AG09319 (cell line): ENCODE data around the gene TIMP2.

Experiments used
- DNase-seq: peaks from one replicate; pipeline ENCODE4 v3.0.0-alpha.2; 2010; ENCODE audit warnings: low read depth; ENCODE audit errors: extremely low read depth
- TF ChIP-seq, protein P1 (sequence below): IDR thresholded peaks from 2 replicates; pipeline ENCODE4 v1.5.1; 2011; ENCODE audit warnings: low read depth, mild to moderate bottlenecking, inconsistent platforms, low read length, moderate library complexity

The TIMP2 gene

GRCh38 chr17:78884876-78885667 is 40.1 kb downstream of the TIMP2 start:
- TF ChIP-seq, protein P1, sequence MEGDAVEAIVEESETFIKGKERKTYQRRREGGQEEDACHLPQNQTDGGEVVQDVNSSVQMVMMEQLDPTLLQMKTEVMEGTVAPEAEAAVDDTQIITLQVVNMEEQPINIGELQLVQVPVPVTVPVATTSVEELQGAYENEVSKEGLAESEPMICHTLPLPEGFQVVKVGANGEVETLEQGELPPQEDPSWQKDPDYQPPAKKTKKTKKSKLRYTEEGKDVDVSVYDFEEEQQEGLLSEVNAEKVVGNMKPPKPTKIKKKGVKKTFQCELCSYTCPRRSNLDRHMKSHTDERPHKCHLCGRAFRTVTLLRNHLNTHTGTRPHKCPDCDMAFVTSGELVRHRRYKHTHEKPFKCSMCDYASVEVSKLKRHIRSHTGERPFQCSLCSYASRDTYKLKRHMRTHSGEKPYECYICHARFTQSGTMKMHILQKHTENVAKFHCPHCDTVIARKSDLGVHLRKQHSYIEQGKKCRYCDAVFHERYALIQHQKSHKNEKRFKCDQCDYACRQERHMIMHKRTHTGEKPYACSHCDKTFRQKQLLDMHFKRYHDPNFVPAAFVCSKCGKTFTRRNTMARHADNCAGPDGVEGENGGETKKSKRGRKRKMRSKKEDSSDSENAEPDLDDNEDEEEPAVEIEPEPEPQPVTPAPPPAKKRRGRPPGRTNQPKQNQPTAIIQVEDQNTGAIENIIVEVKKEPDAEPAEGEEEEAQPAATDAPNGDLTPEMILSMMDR, result no peak

DNA sequence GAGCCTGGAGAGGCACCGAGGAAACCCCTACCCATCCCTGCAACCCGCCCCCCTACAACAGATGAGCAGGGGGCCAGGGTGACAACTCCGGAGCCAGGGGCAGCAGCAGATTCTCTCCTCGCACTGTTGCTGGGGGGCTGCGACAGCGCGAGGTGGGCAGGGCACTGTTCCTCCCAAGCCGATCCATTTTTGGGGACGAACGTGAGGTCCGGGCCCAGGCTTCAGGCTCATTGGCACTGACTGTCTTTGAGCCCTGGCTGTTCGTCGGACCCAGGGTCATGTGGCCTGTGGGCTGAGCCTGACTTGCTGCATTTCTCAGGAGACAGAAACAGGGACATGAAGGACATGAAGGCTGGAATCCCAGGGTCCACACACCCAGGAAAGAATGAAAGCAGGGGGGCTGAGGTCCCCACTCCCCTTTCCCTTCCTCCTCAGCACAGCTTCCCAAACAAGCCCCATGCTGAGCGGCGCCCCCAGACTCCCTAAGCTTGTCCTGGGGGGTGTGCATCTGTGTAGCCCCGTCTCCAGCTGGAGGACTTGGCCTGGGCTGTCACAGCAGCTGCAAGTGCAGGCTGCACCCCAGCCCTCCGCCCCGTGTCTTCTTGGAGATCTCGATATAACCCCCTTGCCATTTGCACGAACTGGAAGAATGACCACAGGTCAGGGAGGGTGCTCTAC is 40.9 kb downstream of the TIMP2 start:
- no peak for DNase-seq
- TF ChIP-seq, protein P1, result no peak

More at GRCh38 chr17:78884876-78885667, 40.1 kb downstream of the TIMP2 start:
- no peak for DNase-seq

- TF ChIP-seq, protein P1, result no peak
- peak; percentile 88 for DNase-seq
These were observed 41.6 kb downstream of the TIMP2 start for GRCh38 chr17:78883533-78884131.

- TF ChIP-seq, protein P1, result no peak
These were observed 42.1 kb downstream of the TIMP2 start for GRCh38 chr17:78883089-78883532.

GRCh38 chr17:78882540-78883088 is 42.6 kb downstream of the TIMP2 start:
- no peak for DNase-seq
- TF ChIP-seq, protein P1, result no peak

More at GRCh38 chr17:78883089-78883532, 42.1 kb downstream of the TIMP2 start:
- peak; percentile 87 for DNase-seq

DNA sequence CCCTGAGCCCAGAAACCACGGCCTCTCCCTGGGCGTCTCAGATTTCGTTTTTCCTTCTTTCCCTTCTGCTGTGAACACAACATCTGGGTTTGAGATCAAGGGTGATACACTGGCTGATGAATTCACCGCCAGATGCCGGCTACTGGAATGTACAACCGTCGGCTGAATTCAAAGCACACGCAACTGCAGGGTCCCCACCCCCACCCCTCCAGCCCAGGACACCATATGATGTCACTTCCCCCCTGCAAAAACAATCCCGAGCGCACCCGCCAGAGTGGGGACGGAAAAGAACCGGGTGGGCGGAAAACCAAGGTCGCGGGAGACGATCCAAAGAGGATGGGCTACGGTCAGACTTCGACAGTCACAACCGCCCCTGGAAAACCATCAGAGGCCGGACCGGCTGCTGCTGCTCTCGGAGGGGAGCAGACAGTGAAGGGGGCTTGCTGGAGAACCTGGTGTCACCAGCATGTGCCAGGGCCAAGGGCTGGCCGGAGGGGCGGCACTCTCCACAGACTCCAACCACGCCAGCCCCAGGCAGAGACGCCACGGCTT is 45.5 kb downstream of the TIMP2 start:
- DNase-seq, result peak; percentile 87
- TF ChIP-seq, protein P1, result no peak
